ENCODE results near the gene RGS3.

RGS3 gene

GRCh38 chr9:113545068-113545467, 81.5 kb downstream of the RGS3 start:
- TF ChIP-seq, protein P1, sequence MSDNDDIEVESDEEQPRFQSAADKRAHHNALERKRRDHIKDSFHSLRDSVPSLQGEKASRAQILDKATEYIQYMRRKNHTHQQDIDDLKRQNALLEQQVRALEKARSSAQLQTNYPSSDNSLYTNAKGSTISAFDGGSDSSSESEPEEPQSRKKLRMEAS (IDR thresholded peaks at IDR 0.05) = no peak
- TF ChIP-seq FOXM1 (IDR thresholded peaks at IDR 0.05; ENCODE audit: borderline replicate concordance, low read depth) = no peak
- no peak for TF ChIP-seq YY1 (IDR thresholded peaks at IDR 0.05; ENCODE audit: low read depth)
- TF ChIP-seq EGR1 (IDR thresholded peaks at IDR 0.05) = no peak
- TF ChIP-seq NFIC (IDR thresholded peaks at IDR 0.05) = no peak
- TF ChIP-seq, protein P2, sequence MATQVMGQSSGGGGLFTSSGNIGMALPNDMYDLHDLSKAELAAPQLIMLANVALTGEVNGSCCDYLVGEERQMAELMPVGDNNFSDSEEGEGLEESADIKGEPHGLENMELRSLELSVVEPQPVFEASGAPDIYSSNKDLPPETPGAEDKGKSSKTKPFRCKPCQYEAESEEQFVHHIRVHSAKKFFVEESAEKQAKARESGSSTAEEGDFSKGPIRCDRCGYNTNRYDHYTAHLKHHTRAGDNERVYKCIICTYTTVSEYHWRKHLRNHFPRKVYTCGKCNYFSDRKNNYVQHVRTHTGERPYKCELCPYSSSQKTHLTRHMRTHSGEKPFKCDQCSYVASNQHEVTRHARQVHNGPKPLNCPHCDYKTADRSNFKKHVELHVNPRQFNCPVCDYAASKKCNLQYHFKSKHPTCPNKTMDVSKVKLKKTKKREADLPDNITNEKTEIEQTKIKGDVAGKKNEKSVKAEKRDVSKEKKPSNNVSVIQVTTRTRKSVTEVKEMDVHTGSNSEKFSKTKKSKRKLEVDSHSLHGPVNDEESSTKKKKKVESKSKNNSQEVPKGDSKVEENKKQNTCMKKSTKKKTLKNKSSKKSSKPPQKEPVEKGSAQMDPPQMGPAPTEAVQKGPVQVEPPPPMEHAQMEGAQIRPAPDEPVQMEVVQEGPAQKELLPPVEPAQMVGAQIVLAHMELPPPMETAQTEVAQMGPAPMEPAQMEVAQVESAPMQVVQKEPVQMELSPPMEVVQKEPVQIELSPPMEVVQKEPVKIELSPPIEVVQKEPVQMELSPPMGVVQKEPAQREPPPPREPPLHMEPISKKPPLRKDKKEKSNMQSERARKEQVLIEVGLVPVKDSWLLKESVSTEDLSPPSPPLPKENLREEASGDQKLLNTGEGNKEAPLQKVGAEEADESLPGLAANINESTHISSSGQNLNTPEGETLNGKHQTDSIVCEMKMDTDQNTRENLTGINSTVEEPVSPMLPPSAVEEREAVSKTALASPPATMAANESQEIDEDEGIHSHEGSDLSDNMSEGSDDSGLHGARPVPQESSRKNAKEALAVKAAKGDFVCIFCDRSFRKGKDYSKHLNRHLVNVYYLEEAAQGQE (IDR thresholded peaks at IDR 0.05; ENCODE audit: low read depth) = no peak
- TF ChIP-seq TCF12 (IDR thresholded peaks at IDR 0.05; ENCODE audit: low read depth) = no peak
- no peak for TF ChIP-seq USF1 (IDR thresholded peaks at IDR 0.05)
- no peak for TF ChIP-seq CEBPB (IDR thresholded peaks at IDR 0.05)
- TF ChIP-seq ZBTB7A (IDR thresholded peaks at IDR 0.05; ENCODE audit: low read depth) = no peak
- no peak for TF ChIP-seq TEAD4 (IDR thresholded peaks at IDR 0.05)
- TF ChIP-seq RAD21 (IDR thresholded peaks at IDR 0.05; ENCODE audit: low read depth) = no peak
- no peak for TF ChIP-seq TAF1 (IDR thresholded peaks at IDR 0.05; ENCODE audit: low read depth)
- TF ChIP-seq EP300 (IDR thresholded peaks at IDR 0.05; ENCODE audit: borderline replicate concordance) = no peak
- TF ChIP-seq CREB1 (IDR thresholded peaks at IDR 0.05; ENCODE audit: low read depth) = no peak

- TF ChIP-seq, protein P2 (IDR thresholded peaks at IDR 0.05; ENCODE audit: low read depth) = no peak
- no peak for TF ChIP-seq EGR1 (IDR thresholded peaks at IDR 0.05)
- TF ChIP-seq TEAD4 (IDR thresholded peaks at IDR 0.05) = no peak
- TF ChIP-seq NFIC (IDR thresholded peaks at IDR 0.05) = no peak
- no peak for TF ChIP-seq TAF1 (IDR thresholded peaks at IDR 0.05; ENCODE audit: low read depth)
- TF ChIP-seq EP300 (IDR thresholded peaks at IDR 0.05; ENCODE audit: borderline replicate concordance) = no peak
- TF ChIP-seq CEBPB (IDR thresholded peaks at IDR 0.05) = no peak
- TF ChIP-seq CREB1 (IDR thresholded peaks at IDR 0.05; ENCODE audit: low read depth) = no peak
- no peak for TF ChIP-seq TCF12 (IDR thresholded peaks at IDR 0.05; ENCODE audit: low read depth)
- TF ChIP-seq ZBTB7A (IDR thresholded peaks at IDR 0.05; ENCODE audit: low read depth) = no peak
- TF ChIP-seq, protein P1 (IDR thresholded peaks at IDR 0.05) = no peak
- no peak for TF ChIP-seq USF1 (IDR thresholded peaks at IDR 0.05)
- TF ChIP-seq YY1 (IDR thresholded peaks at IDR 0.05; ENCODE audit: low read depth) = no peak
- no peak for TF ChIP-seq FOXM1 (IDR thresholded peaks at IDR 0.05; ENCODE audit: borderline replicate concordance, low read depth)
These were observed 83.0 kb downstream of the RGS3 start for GRCh38 chr9:113546566-113546965.

GRCh38 chr9:113547501-113547900, 84.0 kb downstream of the RGS3 start:
- TF ChIP-seq ZBTB7A (IDR thresholded peaks at IDR 0.05; ENCODE audit: low read depth) (no peak), EGR1 (IDR thresholded peaks at IDR 0.05) (no peak), EP300 (IDR thresholded peaks at IDR 0.05; ENCODE audit: borderline replicate concordance) (no peak), NFIC (IDR thresholded peaks at IDR 0.05) (no peak), USF1 (IDR thresholded peaks at IDR 0.05) (no peak), TAF1 (IDR thresholded peaks at IDR 0.05; ENCODE audit: low read depth) (no peak), CREB1 (IDR thresholded peaks at IDR 0.05; ENCODE audit: low read depth) (no peak), TEAD4 (IDR thresholded peaks at IDR 0.05) (no peak), FOXM1 (IDR thresholded peaks at IDR 0.05; ENCODE audit: borderline replicate concordance, low read depth) (no peak)
- TF ChIP-seq, protein P1 (IDR thresholded peaks at IDR 0.05) = no peak
- TF ChIP-seq, protein P2 (IDR thresholded peaks at IDR 0.05; ENCODE audit: low read depth) = no peak

Data from Ishikawa (cell line).